Adrenal gland (tissue), 5 donors: ENCODE data around the gene PARD6B.

Experiments used
- POLR2A ChIP-seq, 2 donors: fragments of 450-650 bp; IDR thresholded peaks; one replicate each; pipeline ENCODE4 v1.6.1; 2017; ENCODE audit warnings: antibody characterized with exemption in 2 of 2, mild to moderate bottlenecking in 2 of 2, moderate library complexity in 1 of 2
- TF ChIP-seq, protein P1 (sequence below), 6 experiments: fragments of 450-650 bp in 4 of 6; fragments of 200-600 bp in 2 of 6; sonication (generic) in 1 of 6; IDR thresholded peaks; 1 replicate in 5 of 6; 2 replicates in 1 of 6; pipeline versions ENCODE4 v1.5.1 to v1.8.0; 2016 to 2021; ENCODE audit warnings: antibody characterized with exemption in 6 of 6, mild to moderate bottlenecking in 2 of 6, moderate library complexity in 1 of 6
- donor health status: DM: no; HTN: no; CAD: no.

- TF ChIP-seq, protein P1, sequence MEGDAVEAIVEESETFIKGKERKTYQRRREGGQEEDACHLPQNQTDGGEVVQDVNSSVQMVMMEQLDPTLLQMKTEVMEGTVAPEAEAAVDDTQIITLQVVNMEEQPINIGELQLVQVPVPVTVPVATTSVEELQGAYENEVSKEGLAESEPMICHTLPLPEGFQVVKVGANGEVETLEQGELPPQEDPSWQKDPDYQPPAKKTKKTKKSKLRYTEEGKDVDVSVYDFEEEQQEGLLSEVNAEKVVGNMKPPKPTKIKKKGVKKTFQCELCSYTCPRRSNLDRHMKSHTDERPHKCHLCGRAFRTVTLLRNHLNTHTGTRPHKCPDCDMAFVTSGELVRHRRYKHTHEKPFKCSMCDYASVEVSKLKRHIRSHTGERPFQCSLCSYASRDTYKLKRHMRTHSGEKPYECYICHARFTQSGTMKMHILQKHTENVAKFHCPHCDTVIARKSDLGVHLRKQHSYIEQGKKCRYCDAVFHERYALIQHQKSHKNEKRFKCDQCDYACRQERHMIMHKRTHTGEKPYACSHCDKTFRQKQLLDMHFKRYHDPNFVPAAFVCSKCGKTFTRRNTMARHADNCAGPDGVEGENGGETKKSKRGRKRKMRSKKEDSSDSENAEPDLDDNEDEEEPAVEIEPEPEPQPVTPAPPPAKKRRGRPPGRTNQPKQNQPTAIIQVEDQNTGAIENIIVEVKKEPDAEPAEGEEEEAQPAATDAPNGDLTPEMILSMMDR (IDR thresholded peaks at IDR 0.05) = no peak
- TF ChIP-seq POLR2A (IDR thresholded peaks at IDR 0.05) = no peak
These were observed 34.3 kb downstream of the PARD6B start for GRCh38 chr20:50765674-50766073.
